Measurements from ENCODE around the gene MOCOS. TPM values are rescaled to one million over a fixed set of nuclear protein-coding genes. Genes with fewer than 3 reads are reported as not detected.
"Not testable (repeated sequence)": the region's sequence is repeated elsewhere in the genome, so short reads cannot be mapped to it uniquely, and the experiment has no call there.

MOCOS gene
- total RNA-seq, 2 experiments from 2014 or later = not detected

DNA sequence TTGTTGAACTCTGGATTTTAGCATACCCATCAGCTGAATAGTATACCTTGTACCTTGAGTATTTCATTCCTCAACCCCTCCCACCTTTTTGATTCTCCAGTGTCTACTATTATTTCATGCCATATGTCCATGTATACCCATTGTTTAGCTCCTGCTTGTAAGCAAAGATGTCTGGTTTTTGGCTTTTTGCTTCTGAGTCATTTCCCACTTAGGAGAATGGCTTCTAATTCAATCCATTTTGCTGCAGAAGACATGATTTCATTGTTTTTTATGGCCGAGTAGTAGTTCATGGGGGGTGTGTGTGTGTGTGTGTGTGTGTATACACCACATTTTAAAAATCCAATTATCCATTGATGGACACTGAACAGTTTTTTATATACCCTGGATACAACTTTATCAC is 24.3 kb upstream of the MOCOS start:
- BruUV-seq (replicated peaks) = no TSS peak
- Histone ChIP-seq H3K4me1 (ENCODE audit: insufficient read depth, low read length, poor library complexity, severe bottlenecking) (peaks cover 6% of the 10 kb centered on the region), H3K9me3 (ENCODE audit: low read length) (no peaks in the 10 kb centered on the region), H4K20me1 (ENCODE audit: insufficient read depth, low read length) (no peaks in the 10 kb centered on the region), H3K79me2 (ENCODE audit: insufficient read depth, low read depth, low read length) (no peaks in the 10 kb centered on the region), H3K4me2 (ENCODE audit: low read length) (no peak overlapping the region), H2AFZ (ENCODE audit: low read length) (no peak overlapping the region), H3K9me2 (ENCODE audit: insufficient read depth, low read length) (no peaks in the 10 kb centered on the region), H3K4me3 (ENCODE audit: low read depth, low read length, poor library complexity, severe bottlenecking) (no peak overlapping the region), H3K36me3 (ENCODE audit: insufficient read depth, low read length) (peaks cover 89% of the 10 kb centered on the region), H3K27ac (ENCODE audit: low read depth, low read length, poor library complexity, severe bottlenecking) (no peak overlapping the region)
- CTCF ChIA-PET (ENCODE audit: unreplicated experiment) = no interaction called here
- intact Hi-C loops (cut with micrococcal nuclease; ENCODE audit: unreplicated experiment) = no loop called here
- POLR2A ChIA-PET = interaction anchor here (1.6 kb wide), 1 partner anchor 13 kb away, joined by 6 read pairs; no protein-coding TSS in a partner anchor
- no peak for DNase-seq (ENCODE audit: low spot score)
- no peak for TF ChIP-seq EZH2phosphoT487 (IDR thresholded peaks at IDR 0.05; ENCODE audit: borderline replicate concordance, low read depth, low read length)
- TF ChIP-seq, protein P1, sequence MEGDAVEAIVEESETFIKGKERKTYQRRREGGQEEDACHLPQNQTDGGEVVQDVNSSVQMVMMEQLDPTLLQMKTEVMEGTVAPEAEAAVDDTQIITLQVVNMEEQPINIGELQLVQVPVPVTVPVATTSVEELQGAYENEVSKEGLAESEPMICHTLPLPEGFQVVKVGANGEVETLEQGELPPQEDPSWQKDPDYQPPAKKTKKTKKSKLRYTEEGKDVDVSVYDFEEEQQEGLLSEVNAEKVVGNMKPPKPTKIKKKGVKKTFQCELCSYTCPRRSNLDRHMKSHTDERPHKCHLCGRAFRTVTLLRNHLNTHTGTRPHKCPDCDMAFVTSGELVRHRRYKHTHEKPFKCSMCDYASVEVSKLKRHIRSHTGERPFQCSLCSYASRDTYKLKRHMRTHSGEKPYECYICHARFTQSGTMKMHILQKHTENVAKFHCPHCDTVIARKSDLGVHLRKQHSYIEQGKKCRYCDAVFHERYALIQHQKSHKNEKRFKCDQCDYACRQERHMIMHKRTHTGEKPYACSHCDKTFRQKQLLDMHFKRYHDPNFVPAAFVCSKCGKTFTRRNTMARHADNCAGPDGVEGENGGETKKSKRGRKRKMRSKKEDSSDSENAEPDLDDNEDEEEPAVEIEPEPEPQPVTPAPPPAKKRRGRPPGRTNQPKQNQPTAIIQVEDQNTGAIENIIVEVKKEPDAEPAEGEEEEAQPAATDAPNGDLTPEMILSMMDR (conservative IDR thresholded peaks at IDR 0.05; ENCODE audit: low read length) = no peak

DNA sequence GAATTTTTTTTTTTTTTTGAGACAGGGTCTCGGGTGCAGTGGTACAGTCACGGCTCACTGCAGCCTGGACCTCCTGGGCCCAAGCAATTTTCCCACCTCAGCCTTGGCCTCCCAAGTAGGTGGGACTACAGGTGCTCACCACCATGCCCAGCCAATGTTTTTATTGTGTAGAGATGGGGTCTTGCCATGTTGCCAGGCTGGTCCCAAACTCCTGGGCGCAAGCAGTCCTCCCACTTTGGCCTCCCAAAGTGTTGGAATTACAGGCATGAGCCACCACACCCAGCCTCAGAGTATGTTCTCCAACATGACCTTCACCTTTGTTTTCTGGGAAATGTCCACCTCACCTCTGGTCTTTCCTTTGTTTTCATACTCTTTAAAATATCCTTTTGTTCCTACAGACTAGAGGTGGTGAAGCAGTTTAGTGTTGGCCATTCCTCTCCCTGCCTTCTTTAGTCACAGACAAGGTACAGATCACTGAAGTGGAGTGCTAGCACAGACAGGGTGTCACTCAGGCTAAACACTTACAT is 19.5 kb upstream of the MOCOS start:
- Histone ChIP-seq H3K36me3 (ENCODE audit: insufficient read depth, low read length) (peaks cover 77% of the 10 kb centered on the region), H3K4me3 (ENCODE audit: low read depth, low read length, poor library complexity, severe bottlenecking) (no peak overlapping the region), H3K9me3 (ENCODE audit: low read length) (no peaks in the 10 kb centered on the region), H3K79me2 (ENCODE audit: insufficient read depth, low read depth, low read length) (no peaks in the 10 kb centered on the region), H3K27ac (ENCODE audit: low read depth, low read length, poor library complexity, severe bottlenecking) (no peak overlapping the region), H3K9me2 (ENCODE audit: insufficient read depth, low read length) (no peaks in the 10 kb centered on the region), H2AFZ (ENCODE audit: low read length) (no peak overlapping the region), H3K4me1 (ENCODE audit: insufficient read depth, low read length, poor library complexity, severe bottlenecking) (no peaks in the 10 kb centered on the region), H3K4me2 (ENCODE audit: low read length) (no peak overlapping the region), H4K20me1 (ENCODE audit: insufficient read depth, low read length) (no peaks in the 10 kb centered on the region)
- POLR2A ChIA-PET = no interaction called here
- DNase-seq (ENCODE audit: low spot score) = no peak
- CTCF ChIA-PET (ENCODE audit: unreplicated experiment) = no interaction called here
- TF ChIP-seq, protein P1 (conservative IDR thresholded peaks at IDR 0.05; ENCODE audit: low read length) = no peak
- TF ChIP-seq EZH2phosphoT487 (IDR thresholded peaks at IDR 0.05; ENCODE audit: borderline replicate concordance, low read depth, low read length) = no peak
- no TSS peak for BruUV-seq (replicated peaks)
- intact Hi-C loops (cut with micrococcal nuclease; ENCODE audit: unreplicated experiment) = no loop called here

DNA sequence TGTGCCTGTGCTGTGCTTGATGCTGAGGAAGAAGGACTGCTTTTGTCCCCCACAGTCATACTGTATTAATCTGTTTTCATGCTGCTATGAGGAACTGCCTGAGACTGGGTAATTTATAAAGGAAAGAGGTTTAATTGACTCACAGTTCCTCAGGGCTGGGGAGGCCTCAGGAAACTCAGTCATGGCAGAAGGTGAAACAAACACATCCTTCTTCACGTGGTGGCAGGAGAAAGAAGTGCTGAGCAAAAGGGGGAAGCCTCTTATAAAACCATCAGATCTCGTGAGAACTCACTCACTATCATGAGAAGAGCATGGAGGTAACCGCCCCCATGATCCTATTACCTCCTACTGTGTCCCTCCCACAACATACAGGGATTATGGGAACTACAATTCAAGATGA is 19.0 kb upstream of the MOCOS start:
- H3K36me3 ChIP-seq (ENCODE audit: insufficient read depth, low read length) = peaks cover 77% of the 10 kb centered on the region
- BruUV-seq (replicated peaks); H3K79me2 ChIP-seq (ENCODE audit: insufficient read depth, low read depth, low read length); DNase-seq (ENCODE audit: low spot score); H3K27ac ChIP-seq (ENCODE audit: low read depth, low read length, poor library complexity, severe bottlenecking); H2AFZ ChIP-seq (ENCODE audit: low read length); H3K4me1 ChIP-seq (ENCODE audit: insufficient read depth, low read length, poor library complexity, severe bottlenecking); H3K4me3 ChIP-seq (ENCODE audit: low read depth, low read length, poor library complexity, severe bottlenecking); H3K4me2 ChIP-seq (ENCODE audit: low read length); H3K9me2 ChIP-seq (ENCODE audit: insufficient read depth, low read length); H4K20me1 ChIP-seq (ENCODE audit: insufficient read depth, low read length); POLR2A ChIA-PET; intact Hi-C loops (cut with micrococcal nuclease; ENCODE audit: unreplicated experiment); CTCF ChIA-PET (ENCODE audit: unreplicated experiment); H3K9me3 ChIP-seq (ENCODE audit: low read length): not testable (repeated sequence)
